ENCODE results near the gene PHLDB3. TPM values are rescaled to one million over a fixed set of nuclear protein-coding genes. Genes with fewer than 3 reads are reported as not detected.

Gene PHLDB3
- polyA plus RNA-seq, 1 donor from 2014 or later = 5.6 TPM

- no peaks in the 10 kb centered on the region for H3K27me3 ChIP-seq (ENCODE audit: insufficient read depth, low read depth, low read length)
- no peaks in the 10 kb centered on the region for H3K9me3 ChIP-seq (ENCODE audit: low read length)
- no peaks in the 10 kb centered on the region for H4K20me1 ChIP-seq (ENCODE audit: insufficient read depth)
- no peak overlapping the region for H3K4me3 ChIP-seq (ENCODE audit: low read length)
- H3K4me2 ChIP-seq (ENCODE audit: low read length) = no peak overlapping the region
- H3K9me2 ChIP-seq (ENCODE audit: insufficient read depth, low read length) = no peaks in the 10 kb centered on the region
- no peaks in the 10 kb centered on the region for H3K36me3 ChIP-seq (ENCODE audit: insufficient read depth, low read length)
- H3K27ac ChIP-seq (ENCODE audit: low read length) = no peak overlapping the region
- H3F3A ChIP-seq (ENCODE audit: insufficient read depth, low read length, poor library complexity, severe bottlenecking) = no peaks in the 10 kb centered on the region
- H3K79me2 ChIP-seq (replicated peaks; ENCODE audit: insufficient read depth, low read length) = no peaks in the 10 kb centered on the region
- H2AFZ ChIP-seq (ENCODE audit: low read depth, low read length) = no peak overlapping the region
- H3K9ac ChIP-seq (ENCODE audit: low read length) = no peak overlapping the region
- TF ChIP-seq RAD21 (conservative IDR thresholded peaks at IDR 0.05) (no peak), POLR2AphosphoS5 (IDR thresholded peaks at IDR 0.05) (no peak), MXI1 (conservative IDR thresholded peaks at IDR 0.05; ENCODE audit: poor library complexity, severe bottlenecking) (no peak), EP300 (conservative IDR thresholded peaks at IDR 0.05; ENCODE audit: poor library complexity, severe bottlenecking) (no peak), SMC3 (conservative IDR thresholded peaks at IDR 0.05; ENCODE audit: poor library complexity) (no peak), EZH2 (IDR thresholded peaks at IDR 0.05; ENCODE audit: borderline replicate concordance, insufficient read depth, low read length, poor library complexity, severe bottlenecking) (no peak), TAF1 (IDR thresholded peaks at IDR 0.05; ENCODE audit: low read depth) (no peak), CTCF (IDR thresholded peaks at IDR 0.05; ENCODE audit: poor library complexity, severe bottlenecking) (no peak), REST (IDR thresholded peaks at IDR 0.05; ENCODE audit: borderline replicate concordance) (no peak)
Observed at GRCh38 chr19:43430142-43430710, 74.3 kb downstream of the PHLDB3 start.

- Histone ChIP-seq H3K9me3 (ENCODE audit: low read length) (no peaks in the 10 kb centered on the region), H3K27me3 (ENCODE audit: insufficient read depth, low read depth, low read length) (no peaks in the 10 kb centered on the region), H3K9ac (ENCODE audit: low read length) (no peak overlapping the region), H3K9me2 (ENCODE audit: insufficient read depth, low read length) (no peaks in the 10 kb centered on the region), H3K4me3 (ENCODE audit: low read length) (no peak overlapping the region), H3K27ac (ENCODE audit: low read length) (no peak overlapping the region), H3K36me3 (ENCODE audit: insufficient read depth, low read length) (no peaks in the 10 kb centered on the region), H4K20me1 (ENCODE audit: insufficient read depth) (no peaks in the 10 kb centered on the region), H3F3A (ENCODE audit: insufficient read depth, low read length, poor library complexity, severe bottlenecking) (no peaks in the 10 kb centered on the region), H2AFZ (ENCODE audit: low read depth, low read length) (no peak overlapping the region), H3K4me2 (ENCODE audit: low read length) (no peak overlapping the region), H3K79me2 (replicated peaks; ENCODE audit: insufficient read depth, low read length) (no peaks in the 10 kb centered on the region)
- TF ChIP-seq RAD21 (conservative IDR thresholded peaks at IDR 0.05) (no peak), EP300 (conservative IDR thresholded peaks at IDR 0.05; ENCODE audit: poor library complexity, severe bottlenecking) (no peak), EZH2 (IDR thresholded peaks at IDR 0.05; ENCODE audit: borderline replicate concordance, insufficient read depth, low read length, poor library complexity, severe bottlenecking) (no peak), POLR2AphosphoS5 (IDR thresholded peaks at IDR 0.05) (no peak), REST (IDR thresholded peaks at IDR 0.05; ENCODE audit: borderline replicate concordance) (no peak), TAF1 (IDR thresholded peaks at IDR 0.05; ENCODE audit: low read depth) (no peak), MXI1 (conservative IDR thresholded peaks at IDR 0.05; ENCODE audit: poor library complexity, severe bottlenecking) (no peak), SMC3 (conservative IDR thresholded peaks at IDR 0.05; ENCODE audit: poor library complexity) (no peak), CTCF (IDR thresholded peaks at IDR 0.05; ENCODE audit: poor library complexity, severe bottlenecking) (no peak)
Observed at GRCh38 chr19:43429395-43429794, 75.2 kb downstream of the PHLDB3 start.

Data from neural cell (in vitro differentiated cells).